Lung (tissue), 12 donors: ENCODE data around the gene SPATA4. TPM values are rescaled to one million over a fixed set of nuclear protein-coding genes. Genes with fewer than 3 reads are reported as not detected.

Source experiments
- ATAC-seq: fragments of 200-7000 bp; cut with Tn5 transposase; one replicate; pipeline ENCODE4 v1.9.1; 2020; ENCODE audit warnings: moderate number of reproducible peaks; ENCODE audit not compliant: insufficient read depth, low FRiP score
- DNase-seq, 3 donors: peaks; one replicate each; pipeline ENCODE4 v3.0.0-alpha.2; 2013 to 2017
- H3K27ac ChIP-seq, 2 donors: one replicate each; pipeline ENCODE4 v1.5.1; 2013; ENCODE audit warnings: mild to moderate bottlenecking in 2 of 2, moderate library complexity in 2 of 2, control low read depth in 1 of 2, inconsistent platforms in 1 of 2, low read depth in 1 of 2, low read length in 1 of 2
- H3K27me3 ChIP-seq, 3 donors: one replicate each; pipeline ENCODE4 v1.5.1; 2013; ENCODE audit warnings: low read length in 2 of 3; ENCODE audit not compliant: control insufficient read depth in 3 of 3, insufficient read depth in 3 of 3
- H3K36me3 ChIP-seq, 4 donors: one replicate each; pipeline ENCODE4 v1.5.1; 2013; ENCODE audit warnings: low read length in 4 of 4, mild to moderate bottlenecking in 1 of 4, moderate library complexity in 1 of 4; ENCODE audit not compliant: control insufficient read depth in 4 of 4, insufficient read depth in 4 of 4
- H3K4me1 ChIP-seq, 5 donors: one replicate each; pipeline ENCODE4 v1.5.1; 2013; ENCODE audit warnings: low read length in 5 of 5, mild to moderate bottlenecking in 2 of 5, moderate library complexity in 1 of 5; ENCODE audit not compliant: control insufficient read depth in 5 of 5, insufficient read depth in 5 of 5
- H3K4me3 ChIP-seq: one replicate; pipeline ENCODE4 v1.5.1; 2013; ENCODE audit warnings: mild to moderate bottlenecking, control low read depth, moderate library complexity
- H3K9ac ChIP-seq, 2 donors: one replicate each; pipeline ENCODE4 v1.5.1; 2013; ENCODE audit warnings: low read length in 2 of 2, control low read depth in 1 of 2; ENCODE audit not compliant: insufficient read depth in 1 of 2
- H3K9me3 ChIP-seq, 4 donors: one replicate each; pipeline ENCODE4 v1.5.1; 2013; ENCODE audit warnings: low read length in 3 of 4, mild to moderate bottlenecking in 1 of 4, moderate library complexity in 1 of 4; ENCODE audit not compliant: control insufficient read depth in 4 of 4, insufficient read depth in 3 of 4
- CTCF ChIP-seq: IDR thresholded peaks from 2 replicates; pipeline ENCODE4 v1.5.1; 2012; ENCODE audit warnings: mild to moderate bottlenecking; ENCODE audit errors: control extremely low read depth, extremely low read depth
- WGBS, 2 donors: extraction: QIAGEN DNeasy Blood & Tissue Kit; methylation state at CpG; one replicate each; pipeline ENCODE4 v1.1.7; 2013; 5-methylcytosine and 5-hydroxymethylcytosine counted together
- polyA plus RNA-seq, 2 donors: library from polyadenylated mRNA; stranded (reverse); fragments of 200-250 nt; gene quantifications; one replicate each; pipeline ENCODE4 v1.2.1, GENCODE V29; 2013
- total RNA-seq, 2 donors: library from RNA; depleted of rRNA in 1 of 2; stranded (reverse); fragments of >200 nt in 1 of 2; gene quantifications; one replicate each; pipeline ENCODE4 v1.2.1, GENCODE V29; 2014 to 2021
- donor health status: control.
- donor health status: control.
- donor health status: Bipolar disorder and iron deficiency.
- donor health status: healthy.
- donor health status: DM: yes; HTN: yes; CAD: no.

SPATA4 gene
- total and polyA plus RNA-seq, 4 donors: 1.1 to 4.1 (median 2.2) TPM

GRCh38 chr4:176189891-176190795, 5.2 kb downstream of the SPATA4 start:
- WGBS, 2 donors: 80 to 82% methylated on average over 11 of the region's 11 CpGs
- ATAC-seq (no peak), DNase-seq (no peak)
- no peak for TF ChIP-seq CTCF
- Histone ChIP-seq H3K4me3 (no peak overlapping the region), H3K27me3 (peaks cover 0 to 2% (median 0%) of the 10 kb centered on the region in 3 donors), H3K27ac (no peak overlapping the region), H3K4me1 (peaks cover 0 to 9% (median 0%) of the 10 kb centered on the region in 5 donors), H3K9me3 (no peaks in the 10 kb centered on the region), H3K36me3 (no peaks in the 10 kb centered on the region), H3K9ac (no peak overlapping the region)

GRCh38 chr4:176188654-176189053, 6.7 kb downstream of the SPATA4 start:
- H3K4me1 ChIP-seq: peaks cover 0 to 9% (median 0%) of the 10 kb centered on the region in 5 donors
- no peak overlapping the region for H3K4me3 ChIP-seq
- H3K36me3 ChIP-seq: no peaks in the 10 kb centered on the region
- no peaks in the 10 kb centered on the region for H3K9me3 ChIP-seq
- H3K27me3 ChIP-seq: peaks cover 0 to 2% (median 0%) of the 10 kb centered on the region in 3 donors
- no peak overlapping the region for H3K27ac ChIP-seq
- no peak overlapping the region for H3K9ac ChIP-seq
- no peak for ATAC-seq
- no peak for TF ChIP-seq CTCF
- no peak for DNase-seq

GRCh38 chr4:176187624-176188023, 7.8 kb downstream of the SPATA4 start:
- Histone ChIP-seq H3K9me3 (no peaks in the 10 kb centered on the region), H3K4me3 (no peak overlapping the region), H3K27me3 (no peaks in the 10 kb centered on the region), H3K36me3 (no peaks in the 10 kb centered on the region), H3K4me1 (peaks cover 0 to 9% (median 0%) of the 10 kb centered on the region in 5 donors), H3K27ac (no peak overlapping the region), H3K9ac (no peak overlapping the region)
- 77 to 93% methylated on average over 2 of the region's 2 CpGs for WGBS, 2 donors
- ATAC-seq (no peak), DNase-seq (no peak)
- TF ChIP-seq CTCF: no peak
